Activated T-helper 1 cell treated with anti-CD3 and anti-CD28 coated beads, Interleukin-12 subunit alpha, Interleukin-12 subunit beta, Interleukin-2, Interleukin-4 antibody, amounts not matched to agents 30 ng/mL and 10 ng/mL and 1 ng/mL, durations not matched to agents 14 hours and 24 hours and 36 hours (primary cell): ENCODE data around the gene XIST. TPM values are rescaled to one million over a fixed set of nuclear protein-coding genes. Genes with fewer than 3 reads are reported as not detected.
"Not testable (repeated sequence)": the region's sequence is repeated elsewhere in the genome, so short reads cannot be mapped to it uniquely, and the experiment has no call there.

Source experiments
- DNase-seq: peaks from one replicate; pipeline ENCODE4 v3.0.0; 2021; ENCODE audit warnings: low spot score
- H3K27ac Mint-ChIP-seq: one replicate; pipeline ENCODE4 v1.8.0; 2021; ENCODE audit warnings: mild to moderate bottlenecking, mixed read lengths
- H3K27me3 Mint-ChIP-seq: one replicate; pipeline ENCODE4 v1.8.0; 2022; ENCODE audit warnings: mild to moderate bottlenecking, moderate library complexity, mixed read lengths; ENCODE audit not compliant: insufficient read depth
- H3K36me3 Mint-ChIP-seq: one replicate; pipeline ENCODE4 v1.8.0; 2021; ENCODE audit warnings: low read depth, mixed read lengths
- H3K4me1 Mint-ChIP-seq: one replicate; pipeline ENCODE4 v1.8.0; 2021; ENCODE audit warnings: low read depth, mixed read lengths
- H3K4me3 Mint-ChIP-seq: one replicate; pipeline ENCODE4 v1.8.0; 2021; ENCODE audit warnings: mild to moderate bottlenecking, moderate library complexity, mixed read lengths
- H3K9me3 Mint-ChIP-seq: one replicate; pipeline ENCODE4 v1.8.0; 2021; ENCODE audit warnings: mixed read lengths
- intact Hi-C: fragments of 100-400 bp; cut with micrococcal nuclease; formaldehyde crosslinking; loops from one replicate; pipeline ENCODE4 v1.15.1; 2024
- total RNA-seq: library from RNA; stranded (reverse); gene quantifications from 2 replicates; pipeline ENCODE4 v1.2.3, GENCODE V29; 2022

Gene XIST
- total RNA-seq, 1 donor from 2014 or later, result not detected

DNA sequence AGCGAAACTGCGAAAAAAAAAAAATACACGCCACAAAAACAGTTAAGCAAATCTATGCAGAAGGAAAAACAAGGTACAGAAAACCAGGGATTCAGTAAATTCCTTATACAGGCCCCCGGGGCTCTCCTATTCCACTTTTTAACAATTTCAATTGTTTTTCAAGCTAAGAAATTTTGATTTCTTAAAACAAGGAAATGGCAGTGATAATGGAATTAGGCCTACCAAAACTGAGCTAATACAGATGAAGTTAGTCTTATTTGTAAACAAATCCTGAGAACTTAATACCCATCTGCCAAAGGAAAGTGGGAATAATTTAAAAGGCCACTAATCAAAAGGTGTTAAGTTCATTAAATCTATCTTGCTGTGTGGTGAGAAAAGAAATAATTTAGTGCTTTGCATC, 20.2 kb downstream of the XIST start:
- H3K4me3 Mint-ChIP-seq, result no peak overlapping the region
- intact Hi-C loops, result no loop called here

DNA sequence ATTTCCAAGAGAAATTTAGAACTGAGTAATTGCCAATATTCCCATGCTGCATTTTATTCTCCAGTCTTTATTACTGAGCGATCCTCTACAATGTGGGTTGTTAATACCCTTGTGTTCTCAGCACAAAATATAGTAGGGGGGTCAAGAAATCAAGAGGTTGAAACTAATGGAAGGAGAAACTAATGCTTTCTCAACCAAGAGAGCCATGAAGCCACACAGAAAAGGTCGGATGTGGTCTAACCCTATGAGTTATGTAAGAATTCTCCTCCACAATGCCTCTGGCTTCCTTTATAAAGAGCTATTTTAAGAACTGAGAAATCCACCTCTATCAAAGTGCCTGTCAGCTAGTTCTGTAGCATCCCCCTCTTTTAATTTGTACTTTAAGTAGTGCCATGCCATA, 21.0 kb downstream of the XIST start:
- intact Hi-C loops, result no loop called here
- Mint-ChIP-seq H3K27ac (no peak overlapping the region), H3K9me3 (no peaks in the 10 kb centered on the region), H3K4me1 (no peaks in the 10 kb centered on the region), H3K4me3 (no peak overlapping the region), H3K36me3 (no peaks in the 10 kb centered on the region), H3K27me3 (peaks cover 4% of the 10 kb centered on the region)
- no peak for DNase-seq

More for the DNA sequence above, 20.2 kb downstream of the XIST start:
- H3K27ac Mint-ChIP-seq, result no peak overlapping the region
- no peaks in the 10 kb centered on the region for H3K9me3 Mint-ChIP-seq
- no peaks in the 10 kb centered on the region for H3K36me3 Mint-ChIP-seq
- H3K4me1 Mint-ChIP-seq, result no peaks in the 10 kb centered on the region
- DNase-seq, result no peak
- peaks cover under 1% of the 10 kb centered on the region for H3K27me3 Mint-ChIP-seq

- Mint-ChIP-seq H3K27me3 (peaks cover 4% of the 10 kb centered on the region), H3K4me1 (no peaks in the 10 kb centered on the region), H3K4me3 (no peak overlapping the region), H3K9me3 (no peaks in the 10 kb centered on the region), H3K36me3 (no peaks in the 10 kb centered on the region), H3K27ac (no peak overlapping the region)
- intact Hi-C loops, result no loop called here
- DNase-seq, result no peak
Observed at GRCh38 chrX:73830489-73831414, 21.8 kb downstream of the XIST start.

DNA sequence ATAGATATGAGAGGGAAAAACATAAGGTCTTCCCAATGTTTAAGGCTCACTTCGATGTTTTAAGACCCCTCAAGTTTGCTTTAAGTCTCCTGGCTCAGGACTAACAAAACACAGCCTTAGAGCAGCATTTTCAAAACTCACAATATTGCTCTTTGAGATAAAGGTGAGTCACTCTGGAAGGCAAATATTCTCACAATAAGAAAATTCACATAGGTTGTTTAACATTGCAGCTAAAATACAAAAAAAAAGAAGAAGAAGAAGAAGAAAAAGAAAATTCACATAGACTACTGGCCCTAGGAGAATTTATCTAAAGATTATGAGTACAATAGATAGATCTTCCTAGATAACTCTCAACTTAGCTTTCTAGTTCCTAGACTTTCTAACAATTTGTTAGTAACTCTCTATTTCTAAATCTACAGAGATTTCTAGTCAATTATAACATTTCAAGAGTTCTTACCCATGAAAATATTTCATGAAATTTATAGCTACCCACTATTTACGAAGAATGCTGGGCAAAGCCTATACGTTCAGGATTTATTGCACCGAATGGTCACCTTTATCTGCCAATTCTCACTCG, 22.5 kb downstream of the XIST start:
- intact Hi-C loops, result no loop called here
- H3K4me1 Mint-ChIP-seq, result no peaks in the 10 kb centered on the region
- no peaks in the 10 kb centered on the region for H3K36me3 Mint-ChIP-seq
- no peaks in the 10 kb centered on the region for H3K9me3 Mint-ChIP-seq
- H3K27ac Mint-ChIP-seq, result no peak overlapping the region
- DNase-seq, result no peak
- peaks cover 4% of the 10 kb centered on the region for H3K27me3 Mint-ChIP-seq
- no peak overlapping the region for H3K4me3 Mint-ChIP-seq

DNA sequence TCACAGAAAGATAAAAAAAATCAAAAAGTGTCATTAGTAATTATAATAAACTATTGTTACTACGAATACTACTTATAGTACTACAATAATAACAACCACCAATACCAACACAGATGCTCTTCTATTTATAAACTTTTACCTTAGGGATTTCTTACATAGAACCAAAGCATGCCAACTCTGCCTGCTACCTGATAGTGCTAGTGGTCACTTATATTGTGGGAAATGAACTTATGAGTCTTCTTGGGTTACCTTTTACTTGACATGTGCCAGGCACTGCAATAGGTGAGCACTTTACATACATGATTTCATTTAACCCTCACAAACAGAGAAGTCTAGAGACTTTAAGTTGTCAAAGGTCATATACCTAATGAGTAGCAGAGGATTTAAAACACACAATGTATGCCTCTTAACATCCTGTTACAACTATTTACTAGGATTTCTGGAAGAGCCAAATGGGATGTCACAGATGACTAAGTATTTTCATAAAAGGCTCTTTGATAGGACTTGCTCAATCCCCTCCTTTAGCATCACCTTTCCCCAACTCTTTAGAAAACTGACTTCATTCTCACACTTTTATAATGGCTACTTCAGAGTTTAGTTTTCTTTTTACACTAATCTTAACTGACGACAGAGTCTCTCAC, 24.3 kb downstream of the XIST start:
- H3K27me3 Mint-ChIP-seq, result peaks cover 4% of the 10 kb centered on the region
- intact Hi-C loops, result no loop called here
- no peak overlapping the region for H3K27ac Mint-ChIP-seq
- no peaks in the 10 kb centered on the region for H3K4me1 Mint-ChIP-seq
- no peaks in the 10 kb centered on the region for H3K36me3 Mint-ChIP-seq
- H3K4me3 Mint-ChIP-seq, result no peak overlapping the region
- H3K9me3 Mint-ChIP-seq, result no peaks in the 10 kb centered on the region
- DNase-seq, result no peak

- H3K9me3 Mint-ChIP-seq, result no peaks in the 10 kb centered on the region
- no peaks in the 10 kb centered on the region for H3K36me3 Mint-ChIP-seq
- DNase-seq, result no peak
- no peak overlapping the region for H3K4me3 Mint-ChIP-seq
- H3K27ac Mint-ChIP-seq, result no peak overlapping the region
- intact Hi-C loops, result no loop called here
- H3K4me1 Mint-ChIP-seq, result no peaks in the 10 kb centered on the region
- H3K27me3 Mint-ChIP-seq, result peaks cover 4% of the 10 kb centered on the region
Observed at GRCh38 chrX:73827406-73827805, 25.1 kb downstream of the XIST start.

GRCh38 chrX:73826996-73827395, 25.5 kb downstream of the XIST start:
- no peaks in the 10 kb centered on the region for H3K4me1 Mint-ChIP-seq
- no peaks in the 10 kb centered on the region for H3K36me3 Mint-ChIP-seq
- H3K9me3 Mint-ChIP-seq, result no peaks in the 10 kb centered on the region
- intact Hi-C loops, result no loop called here
- H3K4me3 Mint-ChIP-seq, result no peak overlapping the region
- H3K27ac Mint-ChIP-seq, result no peak overlapping the region
- peaks cover 4% of the 10 kb centered on the region for H3K27me3 Mint-ChIP-seq
- no peak for DNase-seq

- H3K27ac Mint-ChIP-seq, result no peak overlapping the region
- no peak for DNase-seq
- intact Hi-C loops, result no loop called here
- H3K36me3 Mint-ChIP-seq, result no peaks in the 10 kb centered on the region
- no peaks in the 10 kb centered on the region for H3K4me1 Mint-ChIP-seq
- no peaks in the 10 kb centered on the region for H3K9me3 Mint-ChIP-seq
- peaks cover 4% of the 10 kb centered on the region for H3K27me3 Mint-ChIP-seq
- no peak overlapping the region for H3K4me3 Mint-ChIP-seq
Observed at GRCh38 chrX:73825569-73825968, 26.9 kb downstream of the XIST start.

GRCh38 chrX:73823473-73824004, 29.0 kb downstream of the XIST start:
- intact Hi-C loops, result no loop called here
- no peak overlapping the region for H3K4me3 Mint-ChIP-seq

GRCh38 chrX:73822775-73823174, 29.7 kb downstream of the XIST start:
- no peak overlapping the region for H3K27ac Mint-ChIP-seq
- H3K27me3 Mint-ChIP-seq, result peaks cover 4% of the 10 kb centered on the region
- intact Hi-C loops, result no loop called here
- no peak for DNase-seq
- H3K36me3 Mint-ChIP-seq, result no peaks in the 10 kb centered on the region
- H3K4me3 Mint-ChIP-seq, result no peak overlapping the region
- H3K4me1 Mint-ChIP-seq, result no peaks in the 10 kb centered on the region
- no peaks in the 10 kb centered on the region for H3K9me3 Mint-ChIP-seq

More at GRCh38 chrX:73823473-73824004, 29.0 kb downstream of the XIST start:
- Mint-ChIP-seq H3K27me3 (peaks cover 4% of the 10 kb centered on the region), H3K36me3 (no peaks in the 10 kb centered on the region), H3K27ac (no peak overlapping the region), H3K9me3 (no peaks in the 10 kb centered on the region), H3K4me1 (no peaks in the 10 kb centered on the region)
- DNase-seq, result no peak

DNA sequence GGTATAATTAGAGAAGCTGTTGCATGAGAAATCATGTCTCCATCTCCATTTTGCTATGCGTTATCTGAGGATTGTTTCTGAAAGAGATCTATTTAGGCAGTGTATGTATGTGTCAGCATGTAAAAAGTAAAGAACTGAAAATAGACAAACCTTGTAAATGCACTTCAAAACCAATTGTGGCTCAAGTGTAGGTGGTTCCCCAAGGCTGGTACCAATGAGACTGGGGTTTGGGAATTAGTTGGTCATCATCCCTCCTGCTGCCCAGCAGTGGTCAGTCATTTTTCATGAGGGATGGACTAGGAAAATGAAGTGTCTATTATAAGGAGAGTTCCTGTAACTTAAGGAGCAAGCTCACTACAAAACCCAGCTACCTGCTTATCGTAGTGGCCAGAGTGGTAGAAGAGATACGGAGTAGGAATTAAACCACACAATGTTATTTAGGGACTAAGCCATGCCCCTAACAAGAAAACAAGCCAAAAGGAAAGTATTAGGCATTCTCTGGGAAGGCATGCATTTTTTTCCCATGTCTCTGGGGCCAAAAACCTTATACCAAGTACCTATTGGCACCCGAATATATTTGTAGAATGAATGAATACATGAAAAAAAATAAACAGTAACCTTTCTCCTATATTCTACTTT, 30.5 kb downstream of the XIST start:
- Mint-ChIP-seq H3K27me3 (peaks cover under 1% of the 10 kb centered on the region), H3K4me3 (no peak overlapping the region), H3K4me1 (no peaks in the 10 kb centered on the region), H3K36me3 (no peaks in the 10 kb centered on the region), H3K27ac (no peak overlapping the region), H3K9me3 (no peaks in the 10 kb centered on the region)
- intact Hi-C loops, result no loop called here
- DNase-seq, result no peak

DNA sequence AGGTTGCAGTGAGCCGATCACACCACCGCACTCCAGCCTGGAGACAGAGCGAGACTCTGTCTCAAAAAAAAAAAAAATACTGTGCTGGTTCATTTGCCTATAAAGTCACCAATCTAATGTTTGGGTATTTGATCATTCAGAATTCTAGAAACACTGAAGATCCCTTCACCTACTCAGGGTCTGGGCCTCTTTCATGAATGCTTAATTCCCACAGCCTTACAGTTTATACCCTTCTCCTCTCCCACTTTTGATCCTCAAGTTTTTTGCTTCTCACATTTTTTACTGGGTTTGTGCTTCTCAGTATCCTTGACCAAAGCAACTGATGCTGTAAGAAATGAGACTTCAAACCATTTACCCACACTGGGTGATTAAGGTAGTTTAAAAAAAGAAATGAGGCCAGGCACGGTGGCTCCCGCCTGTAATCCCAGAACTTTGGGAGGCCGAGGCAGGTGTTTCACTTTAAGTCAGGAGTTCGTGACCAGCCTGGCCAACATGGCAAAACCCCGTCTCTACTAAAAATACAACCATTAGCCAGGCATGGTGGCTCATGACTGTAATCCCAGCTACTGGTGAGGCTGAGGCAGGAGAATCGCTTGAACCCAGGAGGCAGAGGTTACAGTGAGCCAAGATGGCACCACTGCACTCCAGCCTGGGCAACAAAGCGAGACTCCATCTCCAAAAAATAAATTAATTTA, 32.5 kb downstream of the XIST start:
- H3K27me3 Mint-ChIP-seq, H3K36me3 Mint-ChIP-seq, H3K4me3 Mint-ChIP-seq, intact Hi-C loops, H3K27ac Mint-ChIP-seq, H3K4me1 Mint-ChIP-seq, H3K9me3 Mint-ChIP-seq, DNase-seq: not testable (repeated sequence)
